Measurements from ENCODE around the gene E2F8. TPM values are rescaled to one million over a fixed set of nuclear protein-coding genes. Genes with fewer than 3 reads are reported as not detected.

The E2F8 gene
- total and polyA plus RNA-seq, 9 of the 15 experiments (the other 6 are each of a cell fraction or from before 2014, with no cell fraction given): 6.9 to 23.6 (median 12.1) TPM

- no peak for TF ChIP-seq JUND (IDR thresholded peaks at IDR 0.05; ENCODE audit: borderline replicate concordance, low read depth, low read length)
- no peak for TF ChIP-seq JUND (tag; IDR thresholded peaks at IDR 0.05; ENCODE audit: borderline replicate concordance, low read depth, low read length)
- TF ChIP-seq LEF1 (IDR thresholded peaks at IDR 0.05): no peak
- peak; percentile 35 for TF ChIP-seq PCBP1 (IDR thresholded peaks at IDR 0.05; ENCODE audit: low read depth, low read length, poor library complexity, severe bottlenecking)
- TF ChIP-seq RBFOX2 (IDR thresholded peaks at IDR 0.05; ENCODE audit: low read depth, low read length): peak; percentile 85
- TF ChIP-seq POLR2AphosphoS2 (IDR thresholded peaks at IDR 0.05; ENCODE audit: low read length): 0 out of 2 replicates have a peak, but pooled peaks have one; percentile 3
- no peak for TF ChIP-seq REST (IDR thresholded peaks at IDR 0.05; ENCODE audit: borderline replicate concordance)
- no peak for TF ChIP-seq REST (CRISPR knock-in tag; IDR thresholded peaks at IDR 0.05; ENCODE audit: low read depth)
- peak; percentile 85 for TF ChIP-seq VEZF1 (CRISPR knock-in tag; IDR thresholded peaks at IDR 0.05)
- no peak for TF ChIP-seq DNMT1 (IDR thresholded peaks at IDR 0.05)
- no peak for TF ChIP-seq SMAD4 (CRISPR knock-in tag; conservative IDR thresholded peaks at IDR 0.05)
- TF ChIP-seq ZBTB7A (IDR thresholded peaks at IDR 0.05; ENCODE audit: borderline replicate concordance, control insufficient read depth, low read depth, low read length): peak; percentile 51; the same call in 1 of the 2 replicates
- TF ChIP-seq TFE3 (CRISPR knock-in tag; IDR thresholded peaks at IDR 0.05): no peak
- no peak for TF ChIP-seq ADNP (tag; IDR thresholded peaks at IDR 0.05)
- no peak for TF ChIP-seq ZNF707 (CRISPR knock-in tag; conservative IDR thresholded peaks at IDR 0.05)
Measured at GRCh38 chr11:19241260-19242178, 774 bp upstream of the E2F8 start (continued).

All from K562 (cell line).